Measurements from ENCODE around the gene ZNF800. TPM values are rescaled to one million over a fixed set of nuclear protein-coding genes. Genes with fewer than 3 reads are reported as not detected.

ZNF800 gene
- polyA plus RNA-seq, 2 donors = 6.1 to 8.3 TPM

DNA sequence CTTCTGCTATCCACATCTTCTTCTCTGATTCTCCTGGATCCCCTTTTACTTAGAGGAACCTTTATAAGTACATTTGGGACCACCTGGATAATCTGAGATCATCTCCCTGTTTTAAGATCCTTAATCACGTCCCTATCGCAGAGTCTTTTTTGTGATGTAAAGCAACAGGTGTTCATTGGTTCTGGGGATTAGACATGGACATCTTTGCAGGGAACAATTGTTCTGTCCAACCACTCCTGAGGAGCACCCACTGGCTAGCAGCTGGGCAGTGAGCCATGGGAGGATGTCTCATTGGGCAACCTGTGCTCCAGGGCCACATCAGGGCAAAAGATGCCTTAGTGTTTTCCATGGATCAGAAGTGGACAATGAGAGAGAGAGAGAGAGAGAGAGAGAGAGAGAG lies 56.0 kb downstream of the ZNF800 start:
- no peaks in the 10 kb centered on the region for H3K36me3 ChIP-seq (ENCODE audit: control insufficient read depth in 2 of 2, insufficient read depth in 2 of 2, low read length in 1 of 2)
- H3K4me1 ChIP-seq (ENCODE audit: control insufficient read depth in 2 of 2, insufficient read depth in 2 of 2, low read length in 1 of 2) = no peaks in the 10 kb centered on the region
- H3K27me3 ChIP-seq (ENCODE audit: control insufficient read depth in 1 of 2, insufficient read depth in 2 of 2, low read length in 2 of 2) = no peaks in the 10 kb centered on the region
- no peaks in the 10 kb centered on the region for H3K9me3 ChIP-seq (ENCODE audit: control insufficient read depth in 2 of 2, insufficient read depth in 1 of 2, low read depth in 1 of 2, low read length in 1 of 2)
- H3K4me3 ChIP-seq (ENCODE audit: low read depth in 1 of 2, low read length in 2 of 2) = no peak overlapping the region
- WGBS, 2 donors = 93 to 97% methylated on average over 2 of the region's 2 CpGs
- H3K27ac ChIP-seq (ENCODE audit: low read depth in 2 of 2, low read length in 1 of 2) = no peak overlapping the region

DNA sequence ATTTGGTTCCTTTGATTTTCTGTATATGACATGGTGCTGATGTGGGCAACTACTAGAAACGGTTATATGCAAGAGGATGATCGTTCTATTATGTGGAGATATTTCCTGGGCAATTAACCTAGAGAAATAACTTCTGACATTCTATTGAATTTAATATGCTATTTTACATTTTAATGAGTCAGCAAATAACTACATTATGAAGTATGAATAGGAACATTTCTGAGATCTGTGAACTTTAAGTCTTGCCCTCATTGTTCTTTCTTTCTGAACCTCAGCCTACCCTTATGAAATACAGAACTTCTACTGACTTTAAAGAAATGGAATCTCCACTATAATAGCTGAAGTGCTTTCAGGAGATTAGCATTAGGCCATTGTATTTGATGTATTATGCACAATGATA lies 59.6 kb downstream of the ZNF800 start:
- 75 to 87% methylated on average over 2 of the region's 2 CpGs for WGBS, 2 donors
- H3K4me3 ChIP-seq (ENCODE audit: low read depth in 1 of 2, low read length in 2 of 2) = no peak overlapping the region
- no peaks in the 10 kb centered on the region for H3K36me3 ChIP-seq (ENCODE audit: control insufficient read depth in 2 of 2, insufficient read depth in 2 of 2, low read length in 1 of 2)
- H3K27me3 ChIP-seq (ENCODE audit: control insufficient read depth in 1 of 2, insufficient read depth in 2 of 2, low read length in 2 of 2) = no peaks in the 10 kb centered on the region
- no peak overlapping the region for H3K27ac ChIP-seq (ENCODE audit: low read depth in 2 of 2, low read length in 1 of 2)
- no peaks in the 10 kb centered on the region for H3K9me3 ChIP-seq (ENCODE audit: control insufficient read depth in 2 of 2, insufficient read depth in 1 of 2, low read depth in 1 of 2, low read length in 1 of 2)
- no peaks in the 10 kb centered on the region for H3K4me1 ChIP-seq (ENCODE audit: control insufficient read depth in 2 of 2, insufficient read depth in 2 of 2, low read length in 1 of 2)

DNA sequence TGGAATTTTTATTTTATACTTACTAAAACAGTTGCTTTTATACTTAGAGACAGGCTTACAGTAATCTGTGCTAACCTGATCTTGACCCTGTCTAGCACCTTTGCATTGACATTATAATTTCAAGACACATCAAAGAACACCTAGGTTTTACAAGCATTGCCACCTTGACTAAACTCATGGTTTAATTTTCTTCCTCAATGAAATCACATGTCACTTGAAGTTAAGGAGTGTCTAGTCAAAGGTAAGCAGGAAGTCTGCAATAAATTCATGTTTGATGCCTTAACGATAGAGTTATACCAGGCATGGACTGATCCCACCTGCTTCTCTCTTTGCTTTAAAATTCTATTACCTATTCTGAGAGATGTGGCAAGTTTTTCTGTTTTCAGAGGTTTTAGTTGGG lies 62.4 kb downstream of the ZNF800 start:
- 80 to 82% methylated on average over 1 of the region's 1 CpG for WGBS, 2 donors

DNA sequence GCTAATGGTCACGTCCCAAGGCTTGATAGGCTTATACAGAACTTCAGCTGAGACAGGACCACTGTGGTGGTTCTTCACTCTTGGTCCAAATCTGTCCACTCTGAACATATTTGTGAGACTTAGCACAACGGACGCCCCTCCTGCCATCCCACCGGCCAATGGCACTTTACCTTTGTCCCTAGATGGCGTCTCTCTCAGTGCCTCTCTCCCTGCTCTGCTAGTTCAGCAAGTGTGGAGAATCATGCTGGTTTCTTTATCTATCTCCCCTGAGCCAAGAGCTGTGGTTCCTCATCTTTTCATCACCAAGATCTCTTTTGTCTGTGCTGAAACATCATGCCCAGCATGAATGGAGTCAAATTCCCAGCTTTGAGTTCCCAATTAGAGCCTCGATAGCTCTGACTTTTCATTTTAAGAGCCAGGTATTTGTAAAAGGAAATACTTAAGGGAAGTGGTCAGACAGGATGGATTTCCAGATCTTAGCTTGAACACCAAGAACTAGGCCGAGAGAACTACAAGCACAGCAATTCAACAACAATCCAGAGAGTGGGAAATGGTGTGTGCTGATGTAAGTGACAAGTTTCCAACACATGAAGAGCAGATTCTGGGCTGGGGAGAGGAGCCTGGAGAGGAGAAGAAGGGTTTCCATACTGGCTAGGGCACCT lies 69.5 kb downstream of the ZNF800 start:
- no peaks in the 10 kb centered on the region for H3K9me3 ChIP-seq (ENCODE audit: control insufficient read depth in 2 of 2, insufficient read depth in 1 of 2, low read depth in 1 of 2, low read length in 1 of 2)
- no peaks in the 10 kb centered on the region for H3K27me3 ChIP-seq (ENCODE audit: control insufficient read depth in 1 of 2, insufficient read depth in 2 of 2, low read length in 2 of 2)
- H3K27ac ChIP-seq (ENCODE audit: low read depth in 2 of 2, low read length in 1 of 2) = no peak overlapping the region
- WGBS, 2 donors = 59 to 63% methylated on average over 7 of the region's 7 CpGs
- H3K36me3 ChIP-seq (ENCODE audit: control insufficient read depth in 2 of 2, insufficient read depth in 2 of 2, low read length in 1 of 2) = no peaks in the 10 kb centered on the region
- H3K4me3 ChIP-seq (ENCODE audit: low read depth in 1 of 2, low read length in 2 of 2) = no peak overlapping the region
- H3K4me1 ChIP-seq (ENCODE audit: control insufficient read depth in 2 of 2, insufficient read depth in 2 of 2, low read length in 1 of 2) = no peaks in the 10 kb centered on the region

More for the DNA sequence above, 62.4 kb downstream of the ZNF800 start:
- Histone ChIP-seq H3K27me3 (ENCODE audit: control insufficient read depth in 1 of 2, insufficient read depth in 2 of 2, low read length in 2 of 2) (no peaks in the 10 kb centered on the region), H3K4me1 (ENCODE audit: control insufficient read depth in 2 of 2, insufficient read depth in 2 of 2, low read length in 1 of 2) (no peaks in the 10 kb centered on the region), H3K36me3 (ENCODE audit: control insufficient read depth in 2 of 2, insufficient read depth in 2 of 2, low read length in 1 of 2) (no peaks in the 10 kb centered on the region), H3K27ac (ENCODE audit: low read depth in 2 of 2, low read length in 1 of 2) (no peak overlapping the region), H3K4me3 (ENCODE audit: low read depth in 1 of 2, low read length in 2 of 2) (no peak overlapping the region), H3K9me3 (ENCODE audit: control insufficient read depth in 2 of 2, insufficient read depth in 1 of 2, low read depth in 1 of 2, low read length in 1 of 2) (no peaks in the 10 kb centered on the region)

DNA sequence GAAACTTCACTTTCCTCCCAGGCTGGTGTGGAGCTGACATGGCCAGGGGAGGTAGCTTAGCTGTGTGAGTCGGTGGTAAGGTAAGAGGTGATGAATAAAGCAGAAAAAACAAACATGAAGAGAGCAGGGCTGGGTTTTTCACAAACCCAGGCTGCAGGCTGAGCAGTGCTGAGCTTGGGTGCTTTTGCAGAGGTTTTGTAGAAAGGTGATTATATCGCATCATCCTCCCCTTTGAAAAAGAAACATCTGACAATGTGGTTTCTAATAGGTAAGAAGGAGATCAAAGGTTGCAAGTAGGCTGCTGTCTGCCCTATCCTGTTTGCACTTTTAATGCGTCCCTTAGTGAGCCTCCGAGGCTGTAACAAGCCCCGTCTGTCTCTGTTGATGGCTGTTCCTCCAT lies 70.2 kb downstream of the ZNF800 start:
- WGBS, 2 donors = 50 to 58% methylated on average over 5 of the region's 5 CpGs
- Histone ChIP-seq H3K36me3 (ENCODE audit: control insufficient read depth in 2 of 2, insufficient read depth in 2 of 2, low read length in 1 of 2) (no peaks in the 10 kb centered on the region), H3K4me1 (ENCODE audit: control insufficient read depth in 2 of 2, insufficient read depth in 2 of 2, low read length in 1 of 2) (no peaks in the 10 kb centered on the region), H3K27me3 (ENCODE audit: control insufficient read depth in 1 of 2, insufficient read depth in 2 of 2, low read length in 2 of 2) (no peaks in the 10 kb centered on the region), H3K9me3 (ENCODE audit: control insufficient read depth in 2 of 2, insufficient read depth in 1 of 2, low read depth in 1 of 2, low read length in 1 of 2) (no peaks in the 10 kb centered on the region), H3K4me3 (ENCODE audit: low read depth in 1 of 2, low read length in 2 of 2) (no peak overlapping the region), H3K27ac (ENCODE audit: low read depth in 2 of 2, low read length in 1 of 2) (no peak overlapping the region)

DNA sequence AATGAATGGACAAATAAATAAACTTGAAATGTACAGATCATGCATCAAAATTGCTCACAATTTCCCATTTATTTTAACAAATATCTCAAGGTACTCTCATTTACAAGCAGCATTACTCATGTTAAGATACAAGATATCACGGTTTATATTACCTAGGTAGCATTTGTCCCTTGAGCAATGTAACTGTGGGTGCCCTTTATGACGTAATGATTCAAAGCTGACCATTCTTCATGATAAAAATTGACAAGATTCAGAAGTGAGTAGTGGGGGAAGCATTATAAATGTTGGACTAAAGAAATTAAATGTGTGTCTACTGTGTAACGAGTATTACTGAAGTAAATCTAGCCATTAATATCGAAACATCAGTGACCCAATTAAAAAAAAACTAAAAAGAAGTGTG lies 71.5 kb downstream of the ZNF800 start:
- WGBS, 2 donors = 85 to 87% methylated on average over 4 of the region's 4 CpGs
- no peak overlapping the region for H3K27ac ChIP-seq (ENCODE audit: low read depth in 2 of 2, low read length in 1 of 2)
- H3K4me1 ChIP-seq (ENCODE audit: control insufficient read depth in 2 of 2, insufficient read depth in 2 of 2, low read length in 1 of 2) = no peaks in the 10 kb centered on the region
- no peaks in the 10 kb centered on the region for H3K36me3 ChIP-seq (ENCODE audit: control insufficient read depth in 2 of 2, insufficient read depth in 2 of 2, low read length in 1 of 2)
- no peak overlapping the region for H3K4me3 ChIP-seq (ENCODE audit: low read depth in 1 of 2, low read length in 2 of 2)
- H3K27me3 ChIP-seq (ENCODE audit: control insufficient read depth in 1 of 2, insufficient read depth in 2 of 2, low read length in 2 of 2) = no peaks in the 10 kb centered on the region
- H3K9me3 ChIP-seq (ENCODE audit: control insufficient read depth in 2 of 2, insufficient read depth in 1 of 2, low read depth in 1 of 2, low read length in 1 of 2) = no peaks in the 10 kb centered on the region

Other genes with a start within 250 kb of the ZNF800 start
- under 1 TPM in 1 of 2 donors, not detected in 1; 0.19 TPM for gene GRM8, start 139.8 kb downstream of the ZNF800 start, polyA plus RNA-seq
- 1 to 10 TPM; 2.5 to 5.8 TPM for gene GCC1, start 192.9 kb upstream of the ZNF800 start, polyA plus RNA-seq
- 100 to 1,000 TPM; 230 to 235 TPM for gene ARF5, start 195.7 kb upstream of the ZNF800 start, polyA plus RNA-seq
- 1 to 10 TPM in 1 of 2 donors, under 1 TPM in 1; 0.20 to 1.0 TPM for gene FSCN3, start 201.0 kb upstream of the ZNF800 start, polyA plus RNA-seq
- gene PAX4, start 225.4 kb upstream of the ZNF800 start, polyA plus RNA-seq = not detected

All from esophagus (tissue), 2 donors.